ENCODE data around the gene SLC2A1.

Gene SLC2A1

GRCh38 chr1:42958488-42959319 lies at the start of gene SLC2A1:
SLC2A1 (minus strand) TSS chr1:42958868; CDS start chr1:42958651, 217 bp downstream.
- DNase-seq (ENCODE audit: low read depth): peak; percentile 97

- DNase-seq (ENCODE audit: low read depth): no peak
These were observed 48.9 kb upstream of the SLC2A1 start for GRCh38 chr1:43007377-43008114.

DNA sequence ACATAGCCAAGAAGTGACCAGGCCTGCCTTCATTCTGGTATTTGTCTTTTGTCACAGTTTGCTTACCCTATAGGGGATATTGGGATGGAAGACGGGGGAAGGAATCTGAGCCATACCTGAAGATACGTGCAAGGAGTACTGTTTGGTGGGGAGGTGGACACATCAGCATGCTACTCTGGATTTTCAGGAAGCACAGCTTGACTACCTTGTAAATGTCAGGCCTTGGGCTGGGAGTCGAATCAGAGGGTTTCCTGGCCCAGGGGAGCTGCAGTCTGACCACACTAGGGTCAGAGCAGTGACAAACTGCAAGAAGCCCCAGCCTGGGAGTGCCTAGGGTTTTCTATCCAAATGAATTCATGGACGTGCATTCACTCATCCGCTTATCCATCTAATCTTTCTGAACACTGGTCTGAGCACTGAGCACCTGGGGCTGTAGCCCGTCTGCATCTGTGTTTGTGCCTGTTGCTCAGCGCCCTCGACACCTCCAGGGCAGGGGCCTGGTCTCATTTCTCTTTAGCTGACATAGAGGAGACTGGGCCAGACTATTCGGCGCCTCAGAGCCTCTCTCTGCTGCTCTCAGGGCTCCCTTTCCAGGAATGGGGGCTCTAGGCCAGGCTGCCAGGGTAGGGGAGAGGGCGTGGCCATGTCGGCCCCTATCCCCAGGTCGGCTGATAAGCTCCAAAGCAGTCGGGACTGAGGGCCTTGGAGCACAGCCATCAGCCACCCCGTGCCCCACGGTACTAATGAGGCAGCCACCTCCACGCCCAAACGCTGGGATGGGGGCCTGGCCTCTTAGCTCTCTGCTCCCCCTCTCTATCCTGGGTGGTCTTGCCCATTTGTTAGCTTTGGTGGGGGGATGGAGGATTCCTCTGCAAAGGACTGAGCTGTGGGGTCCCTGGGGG lies 47.0 kb upstream of the SLC2A1 start:
- DNase-seq (ENCODE audit: low read depth): no peak

DNA sequence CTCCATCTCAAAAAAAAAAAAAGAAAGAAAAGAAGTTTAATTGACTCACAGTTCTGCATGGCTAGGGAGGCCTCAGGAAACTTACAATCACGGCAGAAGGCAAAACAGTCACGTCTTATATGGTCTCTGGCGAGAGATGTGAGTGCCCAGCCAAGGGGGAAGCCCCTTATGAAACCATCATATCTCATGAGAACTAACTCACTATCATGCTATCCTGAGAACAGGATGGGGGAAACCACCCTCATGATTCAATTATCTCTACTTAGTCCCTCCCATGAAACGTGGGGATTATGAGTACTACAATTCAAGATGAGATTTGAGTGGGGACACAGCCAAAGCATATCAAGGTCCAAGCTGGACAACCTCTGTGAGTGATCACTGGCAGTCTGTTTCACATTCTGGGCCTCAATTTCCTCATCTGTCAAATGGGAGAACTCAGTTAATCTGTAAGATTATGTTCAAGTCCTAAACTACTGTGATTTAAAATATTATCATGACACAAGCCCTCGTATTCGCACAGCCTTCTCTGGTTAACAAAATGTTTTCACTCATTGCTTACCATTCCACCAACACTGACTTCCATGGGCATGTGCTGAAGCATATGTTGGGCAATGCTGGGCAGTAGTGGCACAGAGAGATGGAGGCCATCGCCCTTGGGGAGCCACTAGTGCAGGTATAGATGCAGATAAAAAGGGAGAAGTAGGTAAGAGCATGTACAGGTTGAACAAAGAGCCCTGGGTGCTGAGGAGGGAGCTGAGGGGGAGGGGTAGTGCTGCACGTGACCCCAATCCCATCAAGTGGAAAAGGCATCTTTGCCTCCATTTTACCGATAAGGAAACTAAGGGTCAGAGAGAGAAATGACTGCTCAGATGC lies 46.2 kb upstream of the SLC2A1 start:
- no peak for DNase-seq (ENCODE audit: low read depth)

DNA sequence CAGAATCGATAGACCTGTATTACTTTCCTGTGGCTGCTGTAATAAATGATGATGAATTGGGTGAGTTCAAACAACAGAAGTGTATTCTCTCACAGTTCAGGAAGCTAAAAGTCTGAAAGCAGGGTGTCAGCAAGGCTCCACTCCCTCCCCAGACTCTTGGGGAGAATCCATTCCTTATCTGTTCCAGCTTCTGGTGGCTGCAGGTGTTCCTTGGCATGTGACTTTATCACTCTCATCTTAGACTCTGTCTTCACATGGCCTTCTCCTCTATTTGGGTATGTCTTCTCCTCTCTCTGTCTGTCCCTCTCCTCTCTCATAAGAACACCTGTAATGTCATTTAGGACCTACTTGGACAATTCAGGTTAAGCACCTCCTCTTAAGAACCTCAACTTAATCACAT lies 44.1 kb upstream of the SLC2A1 start:
- no peak for DNase-seq (ENCODE audit: low read depth)

DNA sequence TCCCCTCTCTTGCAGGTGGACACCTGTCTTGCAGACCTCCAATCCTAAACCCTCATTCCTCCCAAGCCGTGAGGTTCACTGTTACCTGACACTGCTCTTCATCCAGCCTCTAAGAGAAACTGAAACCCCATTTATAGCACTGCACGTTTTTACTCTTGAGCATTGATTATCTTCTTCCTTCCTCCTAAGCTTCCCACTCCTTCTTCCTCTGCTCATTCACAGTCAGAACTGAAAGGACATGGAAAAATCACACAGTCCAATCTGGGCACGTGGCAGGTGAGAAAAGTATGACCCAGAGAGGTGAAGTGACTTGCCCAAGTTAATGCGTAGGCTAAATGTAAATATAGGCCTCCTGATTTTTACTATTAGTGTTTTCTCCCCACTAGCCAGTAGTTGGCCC lies 43.4 kb upstream of the SLC2A1 start:
- no peak for DNase-seq (ENCODE audit: low read depth)

DNA sequence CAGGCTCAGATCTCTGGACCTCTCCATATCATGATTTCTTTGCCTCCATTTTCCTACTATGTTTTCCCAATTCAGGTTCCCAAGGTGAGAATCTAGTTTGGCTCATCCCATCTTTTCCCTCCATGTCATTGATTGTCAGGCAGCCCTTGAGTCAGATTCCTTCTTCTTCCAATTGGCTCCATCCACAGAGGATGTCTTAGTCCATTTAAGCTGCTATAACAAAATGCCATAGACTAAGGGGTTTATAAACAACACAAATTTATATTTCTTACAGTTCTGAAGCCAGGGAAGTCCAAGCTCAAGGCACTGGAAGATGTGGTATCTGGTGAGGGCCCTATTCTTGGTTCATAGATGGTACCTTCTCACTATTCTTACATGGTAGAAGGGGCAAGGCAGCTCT lies 42.8 kb upstream of the SLC2A1 start:
- DNase-seq (ENCODE audit: low read depth): no peak

DNA sequence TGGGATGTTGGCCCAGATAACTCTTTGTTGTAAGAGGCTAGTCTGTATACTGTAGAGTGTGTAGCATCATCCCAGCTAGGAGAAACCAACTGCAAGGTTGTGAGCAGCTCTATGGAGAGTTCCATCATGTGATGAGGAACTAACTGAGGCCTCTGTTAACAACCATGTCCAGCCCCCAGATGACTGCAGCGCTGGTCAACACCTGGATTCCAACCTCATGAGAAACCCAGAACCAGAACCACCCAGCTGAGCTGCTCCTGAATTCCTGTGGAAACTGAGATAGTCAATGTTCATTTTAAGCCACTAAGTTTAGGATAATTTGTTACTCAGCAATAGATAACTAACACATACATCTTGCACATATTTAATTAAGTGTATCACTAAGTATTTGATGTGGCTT lies 41.6 kb upstream of the SLC2A1 start:
- no peak for DNase-seq (ENCODE audit: low read depth)

DNA sequence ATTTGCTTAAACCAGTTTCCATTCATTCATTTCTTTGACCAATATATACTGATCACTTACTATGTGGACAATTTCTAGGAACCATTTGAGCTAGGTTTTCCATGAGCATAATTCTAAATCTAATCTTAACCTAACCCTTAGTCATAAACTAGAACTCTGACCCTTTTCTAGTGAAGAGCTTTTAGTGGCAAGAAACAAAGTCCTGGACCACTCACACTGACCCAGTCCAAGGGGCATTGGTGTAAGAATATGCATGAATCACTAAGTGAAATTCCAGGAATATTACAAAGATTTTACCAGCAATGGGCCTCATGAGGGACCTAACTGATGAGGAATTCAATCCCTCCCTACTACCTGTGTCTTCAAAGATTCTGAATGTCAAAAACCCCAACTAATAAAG lies 40.6 kb upstream of the SLC2A1 start:
- no peak for DNase-seq (ENCODE audit: low read depth)

DNA sequence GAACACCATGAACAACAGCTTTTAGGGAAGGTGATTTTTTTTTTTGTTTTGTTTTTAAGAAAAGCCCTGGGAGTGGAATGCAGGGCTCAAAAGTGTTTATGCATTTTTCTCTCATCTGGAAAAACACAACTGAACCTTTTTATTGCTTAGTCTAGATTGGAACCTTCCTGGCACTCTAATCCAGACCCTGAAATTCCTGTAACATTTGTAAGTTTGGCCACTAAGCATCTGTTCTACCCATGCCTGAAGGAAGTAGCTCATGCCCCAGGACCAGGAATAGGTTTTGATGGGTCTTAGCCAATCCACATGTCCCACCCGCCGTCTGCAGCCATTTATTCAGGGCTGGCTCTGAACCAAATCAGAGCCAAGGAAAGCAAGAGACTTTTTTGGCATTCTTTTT lies 39.7 kb upstream of the SLC2A1 start:
- no peak for DNase-seq (ENCODE audit: low read depth)

GRCh38 chr1:42996384-42996970 lies 37.8 kb upstream of the SLC2A1 start:
- DNase-seq (ENCODE audit: low read depth): no peak

GRCh38 chr1:42993502-42994136 lies 35.0 kb upstream of the SLC2A1 start:
- DNase-seq (ENCODE audit: low read depth): no peak

DNA sequence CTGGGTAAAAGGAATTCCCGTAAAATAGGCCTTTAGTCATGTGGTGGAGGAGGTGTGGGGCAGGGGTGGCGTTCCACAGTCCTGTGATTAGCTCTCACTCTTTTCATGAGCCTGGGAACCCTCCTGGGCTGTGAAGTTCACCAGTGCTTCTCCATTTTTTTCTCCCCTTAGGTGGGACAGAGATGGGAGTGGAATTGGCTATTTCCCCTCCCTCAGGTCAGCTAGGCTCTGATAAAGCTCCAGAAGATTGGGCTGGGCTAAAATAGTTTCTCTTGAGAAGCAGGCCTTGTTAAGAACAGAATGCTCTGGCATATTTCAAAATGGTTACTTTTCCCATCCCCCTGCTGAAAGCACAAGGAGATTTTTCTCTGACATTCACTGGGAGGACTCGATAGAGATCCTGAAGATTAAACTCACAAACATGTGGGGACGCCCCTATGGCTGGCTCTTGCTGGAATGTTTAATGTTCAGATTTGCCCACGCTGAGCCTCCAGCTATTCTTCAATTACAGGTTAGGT lies 33.4 kb upstream of the SLC2A1 start:
- no peak for DNase-seq (ENCODE audit: low read depth)

DNA sequence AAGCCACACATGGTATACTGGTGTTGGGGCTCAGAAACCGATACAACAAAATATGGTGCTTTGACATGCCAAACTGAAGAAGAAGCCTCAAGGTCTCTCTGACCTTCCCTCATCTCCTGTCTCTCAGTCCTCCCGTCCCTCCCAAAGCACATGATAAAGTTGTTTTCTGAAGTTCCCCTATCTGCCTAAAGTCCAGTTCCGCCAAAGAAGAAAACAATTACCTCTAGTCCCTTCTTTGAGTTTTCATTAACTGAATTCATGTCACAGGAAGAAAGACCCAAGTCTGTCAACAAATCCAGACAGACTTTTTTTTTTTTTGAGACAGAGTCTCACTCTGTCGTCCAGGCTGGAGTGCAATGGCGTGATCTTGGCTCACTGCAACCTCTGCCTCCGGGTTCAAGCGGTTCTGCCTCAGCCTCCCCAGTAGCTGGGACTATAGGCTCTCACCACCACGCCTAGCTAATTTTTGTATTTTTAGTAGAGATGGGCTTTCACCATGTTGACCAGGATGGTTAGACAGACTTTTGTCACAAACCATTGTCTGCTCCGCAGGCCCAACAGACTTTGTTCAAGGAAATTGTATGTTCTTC lies 32.2 kb upstream of the SLC2A1 start:
- no peak for DNase-seq (ENCODE audit: low read depth)

DNA sequence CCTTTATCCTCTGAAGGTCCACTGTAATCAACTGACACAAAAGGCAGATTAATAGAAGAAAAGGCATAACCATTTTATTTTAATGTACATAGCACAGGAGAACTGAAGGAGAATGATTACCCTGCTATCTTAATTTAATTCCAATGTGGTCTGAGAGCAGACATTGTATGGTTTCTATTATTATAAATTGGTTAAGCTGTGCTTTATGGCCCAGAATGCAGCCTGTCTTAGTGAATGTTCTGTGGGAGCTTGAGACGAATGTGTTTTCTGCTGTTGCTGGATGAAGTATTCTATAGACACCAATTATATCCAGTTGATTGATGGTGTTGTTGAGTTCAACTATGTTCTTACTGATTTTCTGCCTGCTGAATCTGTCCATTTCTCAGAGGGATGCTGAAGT lies 25.0 kb upstream of the SLC2A1 start:
- no peak for DNase-seq (ENCODE audit: low read depth)

GRCh38 chr1:42983253-42983652 lies 24.6 kb upstream of the SLC2A1 start:
- no peak for DNase-seq (ENCODE audit: low read depth)

DNA sequence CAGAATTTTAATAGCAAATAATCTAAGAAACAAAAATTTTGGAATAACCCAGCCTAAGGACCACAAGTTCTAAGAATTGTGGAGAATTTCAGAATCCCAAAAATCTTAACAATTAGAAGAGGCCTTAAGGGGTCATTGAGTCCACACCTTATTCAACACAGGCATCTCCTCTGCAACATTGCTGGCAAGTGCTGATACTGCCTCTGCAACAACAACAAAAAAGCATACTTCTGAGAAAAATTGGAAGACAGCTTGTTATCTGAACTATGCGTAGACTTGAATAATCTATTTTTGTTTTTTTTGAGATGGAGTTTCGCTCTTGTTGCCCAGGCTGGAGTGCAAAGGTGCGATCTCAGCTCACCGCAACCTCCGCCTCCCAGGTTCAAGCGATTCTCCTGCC lies 24.0 kb upstream of the SLC2A1 start:
- no peak for DNase-seq (ENCODE audit: low read depth)

- DNase-seq (ENCODE audit: low read depth): no peak
These were observed 23.2 kb upstream of the SLC2A1 start for GRCh38 chr1:42981871-42982270.

DNA sequence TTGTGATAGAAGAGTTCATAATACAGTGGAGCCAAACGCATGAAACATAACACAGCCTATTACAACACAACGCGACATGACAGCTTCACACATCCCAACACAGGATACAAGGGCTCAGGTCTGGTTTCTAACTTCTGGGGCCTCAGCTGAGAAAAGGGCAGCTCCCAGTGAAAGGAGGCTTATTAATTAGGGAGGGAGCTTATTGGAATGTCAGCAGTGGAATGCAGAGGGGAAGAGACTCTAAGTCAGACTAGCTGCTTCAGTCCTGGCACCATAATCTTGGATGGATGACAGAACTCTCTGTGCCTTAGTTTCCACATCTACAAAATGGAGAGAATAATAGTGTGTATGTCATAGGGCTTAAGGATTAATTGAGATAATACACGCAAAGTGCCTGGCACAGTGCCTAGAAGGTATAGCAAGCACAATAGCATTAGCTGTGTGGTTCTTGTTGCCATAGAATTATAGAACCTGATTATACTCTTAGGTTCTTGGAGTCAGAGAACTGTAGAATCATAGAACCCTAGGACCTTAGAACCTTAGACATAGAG lies 22.7 kb upstream of the SLC2A1 start:
- DNase-seq (ENCODE audit: low read depth): no peak

Data from CMK (cell line).